H1 (cell line): ENCODE results near the gene ADM5. TPM values are rescaled to one million over a fixed set of nuclear protein-coding genes. Genes with fewer than 3 reads are reported as not detected.

Experiments
- CTCF ChIA-PET: fragments of 300-600 bp; sonication (Branson Sonifier 250); formaldehyde crosslinking; loops from one replicate; lab custom pipeline; 2021; ENCODE audit not compliant: partially characterized antibody; lab: Charles Lee
- POLR2A ChIA-PET: fragments of 300-600 bp; sonication (Branson Sonifier 250); formaldehyde crosslinking; loops from one replicate; lab custom pipeline; 2021; ENCODE audit warnings: inconsistent platforms; ENCODE audit not compliant: partially characterized antibody; lab: Charles Lee
- DNase-seq, 2 experiments: peaks; one replicate each; pipeline versions ENCODE4 v3.0.0 to v3.0.0-alpha.2; 2010 to 2022; ENCODE audit warnings: low spot score in 2 of 2, low read depth in 1 of 2, mixed read lengths in 1 of 2
- FAIRE-seq: peaks from 2 replicates; lab custom pipeline; 2011; peaks lifted over from hg19 to GRCh38; lab: Jason Lieb, UNC
- H2AFZ ChIP-seq: 2 replicates; pipeline ENCODE4 v1.8.1; 2012; ENCODE audit warnings: low read length, inconsistent platforms
- H2AK5ac ChIP-seq: 2 replicates; pipeline ENCODE4 v1.6.1; 2013; ENCODE audit warnings: low read depth, low read length
- H2BK120ac ChIP-seq: replicated peaks from 2 replicates; pipeline ENCODE3; 2013; ENCODE audit warnings: low read depth, low read length, inconsistent platforms
- H2BK12ac ChIP-seq: 2 replicates; pipeline ENCODE4 v1.6.1; 2013; ENCODE audit warnings: low read depth, low read length
- H2BK15ac ChIP-seq: 2 replicates; pipeline ENCODE4 v1.6.1; 2013; ENCODE audit warnings: low read length
- H2BK20ac ChIP-seq: 2 replicates; pipeline ENCODE4 v1.6.1; 2013; ENCODE audit warnings: low read length
- H2BK5ac ChIP-seq: 2 replicates; pipeline ENCODE4 v1.6.1; 2013; ENCODE audit warnings: low read depth, low read length
- H3K14ac ChIP-seq: 2 replicates; pipeline ENCODE4 v1.6.1; 2013; ENCODE audit warnings: inconsistent platforms; ENCODE audit not compliant: insufficient read length
- H3K18ac ChIP-seq: 2 replicates; pipeline ENCODE4 v1.6.1; 2013; ENCODE audit warnings: low read length; ENCODE audit errors: extremely low read depth
- H3K23ac ChIP-seq: 2 replicates; pipeline ENCODE4 v1.6.1; 2013; ENCODE audit warnings: inconsistent platforms; ENCODE audit not compliant: insufficient read length
- H3K23me2 ChIP-seq: 2 replicates; pipeline ENCODE4 v1.6.1; 2013; ENCODE audit warnings: low read depth, low read length
- H3K27ac ChIP-seq: 2 replicates; pipeline ENCODE4 v1.6.1; 2011; ENCODE audit warnings: low read depth, low read length, inconsistent platforms
- H3K27me3 ChIP-seq, 4 experiments: replicated peaks in 1 of 4; 1 replicate in 1 of 4; 2 replicates in 3 of 4; pipeline versions ENCODE4 v1.6.1 to v1.8.1; 2011 to 2013; ENCODE audit warnings: low read length in 3 of 4, mild to moderate bottlenecking in 3 of 4, inconsistent platforms in 2 of 4, mixed read lengths in 2 of 4, moderate library complexity in 1 of 4; ENCODE audit not compliant: control insufficient read depth in 3 of 4, insufficient read depth in 3 of 4; ENCODE audit errors: extremely low read depth in 1 of 4
- H3K36me3 ChIP-seq, 4 experiments: 2 replicates each; pipeline versions ENCODE4 v1.6.1 to v1.8.1; 2011 to 2013; ENCODE audit warnings: mild to moderate bottlenecking in 4 of 4, low read length in 3 of 4, moderate library complexity in 2 of 4, control low read depth in 1 of 4, inconsistent platforms in 1 of 4; ENCODE audit not compliant: insufficient read depth in 4 of 4, control insufficient read depth in 2 of 4
- H3K4ac ChIP-seq: replicated peaks from 2 replicates; pipeline ENCODE3; 2013; ENCODE audit warnings: low read length, low read depth, mixed read lengths, inconsistent platforms; ENCODE audit not compliant: insufficient read length
- H3K4me1 ChIP-seq, 4 experiments: replicated peaks in 1 of 4; 1 replicate in 1 of 4; 2 replicates in 3 of 4; pipeline versions ENCODE4 v1.6.1 to v1.8.1; 2011 to 2013; ENCODE audit warnings: low read length in 3 of 4, inconsistent platforms in 2 of 4, mixed read lengths in 1 of 4; ENCODE audit not compliant: insufficient read depth in 4 of 4, control insufficient read depth in 3 of 4
- H3K4me2 ChIP-seq, 2 experiments: 2 replicates each; pipeline versions ENCODE4 v1.6.1 to v1.8.1; 2011 to 2013; ENCODE audit warnings: low read depth in 2 of 2, low read length in 2 of 2, control low read depth in 1 of 2, inconsistent platforms in 1 of 2, mild to moderate bottlenecking in 1 of 2; ENCODE audit not compliant: insufficient read depth in 1 of 2
- H3K4me3 ChIP-seq, 4 experiments: fragments of 200-600, 300-600 bp in 1 of 4; sonication (generic), shearing (Covaris generic), sonication (Bioruptor Twin) in 1 of 4; 2 replicates each; pipeline versions ENCODE4 v1.5.1 to v1.8.1; 2011 to 2016; ENCODE audit warnings: low read length in 4 of 4, low read depth in 3 of 4, control low read depth in 2 of 4, inconsistent platforms in 2 of 4, mild to moderate bottlenecking in 2 of 4, mixed read lengths in 1 of 4, moderate library complexity in 1 of 4; ENCODE audit not compliant: insufficient read depth in 2 of 4; ENCODE audit errors: extremely low read depth in 1 of 4
- H3K56ac ChIP-seq: replicated peaks from 2 replicates; pipeline ENCODE3; 2013; ENCODE audit warnings: low read depth, mild to moderate bottlenecking, mixed read lengths, low read length, inconsistent platforms; ENCODE audit not compliant: insufficient read length
- H3K79me1 ChIP-seq: 2 replicates; pipeline ENCODE4 v1.6.1; 2013; ENCODE audit warnings: low read depth, low read length, control low read depth
- H3K79me2 ChIP-seq, 2 experiments: 2 replicates each; pipeline versions ENCODE4 v1.6.1 to v1.8.1; 2012 to 2013; ENCODE audit warnings: low read length in 2 of 2, mild to moderate bottlenecking in 2 of 2, inconsistent platforms in 1 of 2; ENCODE audit not compliant: insufficient read depth in 2 of 2, control insufficient read depth in 1 of 2
- H3K9ac ChIP-seq, 4 experiments: replicated peaks in 1 of 4; 1 replicate in 1 of 4; 2 replicates in 3 of 4; pipeline versions ENCODE4 v1.6.1 to v1.8.1; 2011 to 2013; ENCODE audit warnings: low read depth in 3 of 4, low read length in 3 of 4, control low read depth in 2 of 4, mild to moderate bottlenecking in 2 of 4, moderate library complexity in 2 of 4, inconsistent platforms in 1 of 4; ENCODE audit errors: extremely low read depth in 1 of 4
- H3K9me3 ChIP-seq, 2 experiments: 2 replicates each; pipeline versions ENCODE4 v1.6.1 to v1.8.1; 2012 to 2013; ENCODE audit warnings: mild to moderate bottlenecking in 2 of 2, moderate library complexity in 2 of 2, control low read depth in 1 of 2, inconsistent platforms in 1 of 2, low read depth in 1 of 2, low read length in 1 of 2, mixed read lengths in 1 of 2; ENCODE audit not compliant: insufficient read depth in 2 of 2
- H4K20me1 ChIP-seq, 2 experiments: replicated peaks in 1 of 2; 2 replicates each; pipeline versions ENCODE3 to v1.8.1; 2011 to 2013; ENCODE audit warnings: inconsistent platforms in 2 of 2, low read length in 2 of 2, mild to moderate bottlenecking in 1 of 2; ENCODE audit not compliant: insufficient read depth in 2 of 2, control insufficient read depth in 1 of 2
- H4K5ac ChIP-seq: 2 replicates; pipeline ENCODE4 v1.6.1; 2013; ENCODE audit warnings: low read length, low read depth, mixed read lengths, inconsistent platforms; ENCODE audit not compliant: insufficient read length
- H4K8ac ChIP-seq: 2 replicates; pipeline ENCODE4 v1.8.0; 2013; ENCODE audit warnings: mild to moderate bottlenecking, moderate library complexity, low read length, inconsistent platforms; ENCODE audit not compliant: insufficient read depth; ENCODE audit errors: extremely low read depth
- H4K91ac ChIP-seq: replicated peaks from 2 replicates; pipeline ENCODE3; 2013; ENCODE audit warnings: low read length, mixed read lengths, inconsistent platforms; ENCODE audit not compliant: insufficient read length
- BACH1 ChIP-seq: IDR thresholded peaks from 2 replicates; pipeline ENCODE4 v1.6.1; 2012; ENCODE audit warnings: low read length, improper control_type of control experiment
- CREB1 ChIP-seq: IDR thresholded peaks from 2 replicates; pipeline ENCODE4 v1.6.1; 2012; ENCODE audit warnings: inconsistent platforms
- EGR1 ChIP-seq: IDR thresholded peaks from 2 replicates; pipeline ENCODE4 v1.6.1; 2011; ENCODE audit warnings: low read depth, low read length, borderline replicate concordance
- HDAC6 ChIP-seq: IDR thresholded peaks from one replicate; pipeline ENCODE4 v1.7.1; 2012; ENCODE audit warnings: low read depth, mild to moderate bottlenecking, inconsistent platforms, low read length, moderate library complexity
- JUND ChIP-seq: IDR thresholded peaks from 2 replicates; pipeline ENCODE4 v1.6.1; 2011; ENCODE audit warnings: mild to moderate bottlenecking, improper control_type of control experiment, low read length
- KDM1A ChIP-seq: fragments of 200-600, 300-600 bp; sonication (generic); IDR thresholded peaks from 2 replicates; pipeline ENCODE4 v1.7.1; 2016; ENCODE audit warnings: mild to moderate bottlenecking, low read length, borderline replicate concordance
- NANOG ChIP-seq: IDR thresholded peaks from 2 replicates; pipeline ENCODE4 v1.6.1; 2011; ENCODE audit warnings: low read length, low read depth, mild to moderate bottlenecking, inconsistent platforms; ENCODE audit not compliant: insufficient read depth, poor library complexity, severe bottlenecking
- POU5F1 ChIP-seq: IDR thresholded peaks from 2 replicates; pipeline ENCODE4 v1.6.1; 2011; ENCODE audit warnings: low read depth, mild to moderate bottlenecking, low read length, moderate library complexity
- RAD21 ChIP-seq, 2 experiments: IDR thresholded peaks in 1 of 2; conservative IDR thresholded peaks in 1 of 2; 2 replicates each; pipeline ENCODE4 v1.6.1; 2011; ENCODE audit warnings: low read depth in 2 of 2, low read length in 2 of 2, improper control_type of control experiment in 1 of 2, inconsistent platforms in 1 of 2, mild to moderate bottlenecking in 1 of 2, moderate library complexity in 1 of 2
- SIN3A ChIP-seq, 2 experiments: IDR thresholded peaks in 1 of 2; conservative IDR thresholded peaks in 1 of 2; 2 replicates each; pipeline ENCODE4 v1.6.1; 2011 to 2012; ENCODE audit warnings: low read length in 2 of 2, improper control_type of control experiment in 1 of 2, low read depth in 1 of 2, mild to moderate bottlenecking in 1 of 2
- TCF12 ChIP-seq: IDR thresholded peaks from 2 replicates; pipeline ENCODE4 v1.6.1; 2011; ENCODE audit warnings: low read depth, mild to moderate bottlenecking, low read length
- TEAD4 ChIP-seq: IDR thresholded peaks from 2 replicates; pipeline ENCODE4 v1.6.1; 2012; ENCODE audit warnings: low read depth, low read length, inconsistent platforms, mixed read lengths
- WGBS, 2 experiments: shearing (Covaris generic) in 1 of 2; methylation state at CpG; one replicate each; pipeline versions ENCODE4 v1.1.6 to v1.1.7; 2013 to 2015; ENCODE audit warnings: low lambda C conversion rate in 2 of 2, mixed read lengths in 2 of 2, inconsistent platforms in 1 of 2, low coverage in 1 of 2, missing lambda C conversion rate in 1 of 2; ENCODE audit not compliant: insufficient replicate concordance in 2 of 2, insufficient coverage in 1 of 2, insufficient read length in 1 of 2; ENCODE audit errors: extremely low coverage in 1 of 2, missing lambda C conversion rate in 1 of 2; 5-methylcytosine and 5-hydroxymethylcytosine counted together
- polyA plus RNA-seq, 7 experiments: library from polyadenylated mRNA; depleted of rRNA in 3 of 7; stranded (reverse) in 5 of 7; unstranded in 2 of 7; fragments of >200 nt in 5 of 7; fragments of 200-250 nt in 2 of 7; gene quantifications; 1 replicate in 5 of 7; 2 replicates in 1 of 7; 4 replicates in 1 of 7; pipeline versions ENCODE4 v1.2.1 to v1.2.3, GENCODE V29; 2011 to 2013; ENCODE audit warnings: missing spikeins in 2 of 7, mixed read lengths in 2 of 7
- total RNA-seq: library from RNA; stranded (reverse); fragmentation: NEBNext Ultra II Directional; extraction: Animal tissue kit (Norgen Biotek cat#: 25700); gene quantifications from 2 replicates; pipeline ENCODE4 v1.2.1, GENCODE V29; 2021
- TF ChIP-seq, protein P1 (sequence below): IDR thresholded peaks from 2 replicates; pipeline ENCODE4 v1.6.1; 2012; ENCODE audit warnings: low read length, inconsistent platforms

Gene ADM5
- total and polyA plus RNA-seq, 2 of the 8 experiments (the other 6 are each of a cell fraction or from before 2014, with no cell fraction given), result 2.5 to 2.6 TPM

DNA sequence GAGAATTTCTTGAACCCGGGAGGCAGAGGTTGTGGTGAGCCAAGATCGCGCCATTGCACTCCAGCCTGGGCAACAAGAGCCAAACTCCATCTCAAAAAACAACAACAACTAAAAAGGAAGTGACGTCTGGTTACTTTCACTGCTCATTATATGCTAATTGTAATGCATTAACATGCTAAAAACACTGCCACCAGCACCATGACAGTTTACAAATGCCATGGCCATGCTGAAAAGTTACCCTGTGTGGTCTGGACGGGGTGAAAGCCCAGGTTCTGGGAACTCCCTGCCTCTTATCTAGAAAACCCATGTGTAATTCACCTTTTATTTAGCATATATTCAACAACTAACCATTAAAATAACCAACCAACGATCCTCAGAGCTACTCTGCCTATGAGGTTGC lies 29.6 kb downstream of the ADM5 start:
- H2BK12ac ChIP-seq, result no peak overlapping the region
- DNase-seq (no peak), FAIRE-seq (no peak)
- no peak overlapping the region for H4K8ac ChIP-seq
- 78% methylated on average over 6 of the region's 6 CpGs; no CpG with 5 or more reads in 1 of the 2 experiments for WGBS, 2 experiments
- no peak overlapping the region for H4K5ac ChIP-seq
- no peak overlapping the region for H2BK120ac ChIP-seq
- H3K4ac ChIP-seq, result no peak overlapping the region
- H2BK15ac ChIP-seq, result no peak overlapping the region
- no peaks in the 10 kb centered on the region for H4K20me1 ChIP-seq
- no peak overlapping the region for H4K91ac ChIP-seq
- no peaks in the 10 kb centered on the region for H3K79me1 ChIP-seq
- no peak overlapping the region for H3K27ac ChIP-seq
- no peak overlapping the region for H3K18ac ChIP-seq
- H2BK20ac ChIP-seq, result no peak overlapping the region
- H3K4me1 ChIP-seq, result no peaks in the 10 kb centered on the region
- H2AK5ac ChIP-seq, result no peak overlapping the region
- no peaks in the 10 kb centered on the region for H3K9me3 ChIP-seq
- H3K36me3 ChIP-seq, result no peaks in the 10 kb centered on the region
- no peak overlapping the region for H3K4me2 ChIP-seq
- H2BK5ac ChIP-seq, result no peak overlapping the region
- H3K9ac ChIP-seq, result no peak overlapping the region
- no peaks in the 10 kb centered on the region for H3K79me2 ChIP-seq
- no peak overlapping the region for H3K56ac ChIP-seq
- ChIA-PET CTCF (interaction anchor here (1.0 to 3.3 kb wide), 7 partner anchors 9 to 62 kb away, joined by 3 to 23 read pairs (median 9); partner anchors contain the start of gene TSKS), POLR2A (interaction anchor here (7.7 kb wide), 1 partner anchor 30 kb away, joined by 51 read pairs; the partner anchor contains the start of genes ADM5 and CPT1C)
- H3K14ac ChIP-seq, result no peak overlapping the region
- peaks cover 2% of the 10 kb centered on the region; the same call in 1 of the 2 replicates for H3K23me2 ChIP-seq
- no peak overlapping the region for H3K4me3 ChIP-seq
- no peaks in the 10 kb centered on the region for H3K27me3 ChIP-seq
- H3K23ac ChIP-seq, result no peak overlapping the region
- H2AFZ ChIP-seq, result no peak overlapping the region
- TF ChIP-seq RAD21 (IDR thresholded peaks at IDR 0.05 in 1 of 2, conservative IDR thresholded peaks at IDR 0.05 in 1 of 2; ENCODE audit: low read depth in 2 of 2, low read length in 2 of 2) (no peak), NANOG (no peak), TCF12 (no peak), CREB1 (no peak), SIN3A (conservative IDR thresholded peaks at IDR 0.05 in 1 of 2, IDR thresholded peaks at IDR 0.05 in 1 of 2; ENCODE audit: low read depth in 1 of 2, low read length in 2 of 2) (no peak), BACH1 (no peak), JUND (no peak), HDAC6 (no peak), KDM1A (no peak), EGR1 (no peak), TEAD4 (no peak), POU5F1 (no peak)
- TF ChIP-seq, protein P1, sequence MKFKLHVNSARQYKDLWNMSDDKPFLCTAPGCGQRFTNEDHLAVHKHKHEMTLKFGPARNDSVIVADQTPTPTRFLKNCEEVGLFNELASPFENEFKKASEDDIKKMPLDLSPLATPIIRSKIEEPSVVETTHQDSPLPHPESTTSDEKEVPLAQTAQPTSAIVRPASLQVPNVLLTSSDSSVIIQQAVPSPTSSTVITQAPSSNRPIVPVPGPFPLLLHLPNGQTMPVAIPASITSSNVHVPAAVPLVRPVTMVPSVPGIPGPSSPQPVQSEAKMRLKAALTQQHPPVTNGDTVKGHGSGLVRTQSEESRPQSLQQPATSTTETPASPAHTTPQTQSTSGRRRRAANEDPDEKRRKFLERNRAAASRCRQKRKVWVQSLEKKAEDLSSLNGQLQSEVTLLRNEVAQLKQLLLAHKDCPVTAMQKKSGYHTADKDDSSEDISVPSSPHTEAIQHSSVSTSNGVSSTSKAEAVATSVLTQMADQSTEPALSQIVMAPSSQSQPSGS, result no peak
